A549 (cell line): ENCODE results near the gene AGR2. TPM values are rescaled to one million over a fixed set of nuclear protein-coding genes. Genes with fewer than 3 reads are reported as not detected.

Source experiments
- ATAC-seq, 2 experiments: fragments of 200-7000 bp in 1 of 2; fragments of >200 bp in 1 of 2; cut with Nextera tagmentation in 1 of 2; cut with Tn5 transposase in 1 of 2; 3 replicates each; pipeline versions ENCODE4 v1.8.0 to v1.9.1; 2018 to 2020; ENCODE audit warnings: mild to moderate bottlenecking in 1 of 2, moderate library complexity in 1 of 2
- CTCF ChIA-PET: fragments of 300-600 bp; sonication (Branson Sonifier 250); formaldehyde crosslinking; extraction: SDS; loops from one replicate; lab custom pipeline; 2021; ENCODE audit warnings: antibody characterized with exemption, inconsistent platforms; lab: Yijun Ruan, JAX
- POLR2A ChIA-PET: fragments of 350-600 bp; formaldehyde crosslinking; extraction: SDS; loops from one replicate; lab custom pipeline; 2021; ENCODE audit warnings: antibody characterized with exemption, inconsistent platforms; lab: Yijun Ruan, JAX
- DNase-seq, 2 experiments: peaks; one replicate each; pipeline versions ENCODE4 v3.0.0 to v3.0.0-alpha.2; 2011 to 2016; ENCODE audit warnings: low read depth in 1 of 2, low spot score in 1 of 2
- FAIRE-seq: peaks from 2 replicates; lab custom pipeline; 2011; peaks lifted over from hg19 to GRCh38; lab: Jason Lieb, UNC
- H3K27ac ChIP-seq, 2 experiments: fragments of >200 bp; sonication (Bioruptor Twin); formaldehyde crosslinking; 3 replicates each; pipeline ENCODE4 v1.5.1; 2016 to 2017
- H3K4me1 ChIP-seq: fragments of >200 bp; sonication (Bioruptor Twin); formaldehyde crosslinking; 3 replicates; pipeline ENCODE4 v1.6.1; 2016
- H3K4me2 ChIP-seq: fragments of >200 bp; sonication (Bioruptor Twin); formaldehyde crosslinking; 3 replicates; pipeline ENCODE4 v1.6.1; 2016
- H3K4me3 ChIP-seq: fragments of >200 bp; sonication (Bioruptor Twin); formaldehyde crosslinking; 3 replicates; pipeline ENCODE4 v1.5.1; 2016
- H3K9me3 ChIP-seq: fragments of >200 bp; sonication (Bioruptor Twin); formaldehyde crosslinking; 3 replicates; pipeline ENCODE4 v1.6.1; 2016
- ATOH8 ChIP-seq: fragments of 250-450 bp; sonication (Bioruptor Pico); IDR thresholded peaks from 2 replicates; pipeline ENCODE4 v1.5.0; 2020; ENCODE audit warnings: low read depth, mild to moderate bottlenecking, moderate library complexity
- BCL3 ChIP-seq: fragments of >200 bp; sonication (Bioruptor Twin); formaldehyde crosslinking; IDR thresholded peaks from 3 replicates; pipeline ENCODE4 v1.6.1; 2016
- BHLHE40 ChIP-seq: IDR thresholded peaks from 2 replicates; pipeline ENCODE4 v1.6.1; 2012; ENCODE audit warnings: low read depth, low read length, inconsistent platforms
- CHD4 ChIP-seq: fragments of 200-600 bp; sonication (generic); IDR thresholded peaks from 2 replicates; pipeline ENCODE4 v1.6.1; 2016; ENCODE audit warnings: antibody characterized with exemption, mild to moderate bottlenecking, borderline replicate concordance
- CTCF ChIP-seq: fragments of >200 bp; sonication (Bioruptor Twin); formaldehyde crosslinking; IDR thresholded peaks from 3 replicates; pipeline ENCODE4 v1.5.1; 2016
- EHF ChIP-seq: fragments of 250-450 bp; sonication (Bioruptor Pico); IDR thresholded peaks from 2 replicates; pipeline ENCODE4 v1.5.0; 2020; ENCODE audit warnings: mild to moderate bottlenecking
- ESRRA ChIP-seq: fragments of 150-350 bp; IDR thresholded peaks from 2 replicates; pipeline ENCODE4 v1.6.1; 2014; ENCODE audit warnings: mild to moderate bottlenecking, low read length, borderline replicate concordance
- FOSL2 ChIP-seq, 2 experiments: fragments of 450-650 bp in 1 of 2; fragments of >200 bp in 1 of 2; sonication (Bioruptor Twin) in 1 of 2; formaldehyde crosslinking; IDR thresholded peaks; 2 replicates each; pipeline versions ENCODE4 v1.5.0 to v1.6.1; 2016 to 2020; ENCODE audit warnings: mild to moderate bottlenecking in 1 of 2, moderate library complexity in 1 of 2
- GATA3 ChIP-seq: IDR thresholded peaks from 2 replicates; pipeline ENCODE4 v1.6.1; 2012; ENCODE audit warnings: borderline replicate concordance
- HDAC2 ChIP-seq: fragments of 200-600 bp; sonication (generic); IDR thresholded peaks from 2 replicates; pipeline ENCODE4 v1.6.1; 2016
- HES2 ChIP-seq: fragments of >200 bp; sonication (Bioruptor Twin); formaldehyde crosslinking; IDR thresholded peaks from 2 replicates; pipeline ENCODE4 v1.6.1; 2016
- HOXB13 ChIP-seq: fragments of 250-450 bp; sonication (Bioruptor Pico); IDR thresholded peaks from 2 replicates; pipeline ENCODE4 v1.5.0; 2020; ENCODE audit warnings: low read depth, mild to moderate bottlenecking, moderate library complexity
- JUN ChIP-seq, 2 experiments: fragments of >200 bp; sonication (Bioruptor Twin); formaldehyde crosslinking; IDR thresholded peaks; 2 replicates in 1 of 2; 3 replicates in 1 of 2; pipeline ENCODE4 v1.6.1; 2016 to 2017
- KDM1A ChIP-seq: fragments of 200-600 bp; sonication (generic); IDR thresholded peaks from 2 replicates; pipeline ENCODE4 v1.6.1; 2016; ENCODE audit warnings: low read depth, mild to moderate bottlenecking
- KDM5A ChIP-seq: fragments of 200-600 bp; sonication (generic); IDR thresholded peaks from 2 replicates; pipeline ENCODE4 v1.6.1; 2016; ENCODE audit warnings: antibody characterized with exemption, mild to moderate bottlenecking
- MAFK ChIP-seq: fragments of 450-650 bp; IDR thresholded peaks from 2 replicates; pipeline ENCODE4 v1.6.1; 2014; ENCODE audit not compliant: partially characterized antibody
- NPAS2 ChIP-seq: fragments of 250-450 bp; sonication (Bioruptor Pico); IDR thresholded peaks from 2 replicates; pipeline ENCODE4 v1.8.0; 2022; ENCODE audit warnings: mild to moderate bottlenecking, moderate library complexity, borderline replicate concordance
- NR3C1 ChIP-seq: fragments of >200 bp; sonication (Bioruptor Twin); formaldehyde crosslinking; IDR thresholded peaks from 3 replicates; pipeline ENCODE4 v1.6.1; 2017
- REST ChIP-seq: fragments of 200-600 bp; sonication (generic); IDR thresholded peaks from 2 replicates; pipeline ENCODE4 v1.6.1; 2016; ENCODE audit warnings: antibody characterized with exemption, mild to moderate bottlenecking, moderate library complexity
- TP53 ChIP-seq: fragments of 250-450 bp; sonication (Bioruptor Pico); IDR thresholded peaks from 2 replicates; pipeline ENCODE4 v1.5.0; 2021; ENCODE audit warnings: mild to moderate bottlenecking, moderate library complexity
- ZFP36 ChIP-seq: fragments of 450-650 bp; IDR thresholded peaks from 2 replicates; pipeline ENCODE4 v1.6.1; 2014; ENCODE audit warnings: borderline replicate concordance; ENCODE audit not compliant: partially characterized antibody
- ZNF302 ChIP-seq: fragments of 250-450 bp; sonication (Bioruptor Pico); IDR thresholded peaks from 2 replicates; pipeline ENCODE4 v1.9.0; 2021; ENCODE audit warnings: inconsistent platforms, mild to moderate bottlenecking, moderate library complexity
- ZSCAN20 ChIP-seq: fragments of 250-450 bp; sonication (Bioruptor Pico); IDR thresholded peaks from 2 replicates; pipeline ENCODE4 v1.8.0; 2022; ENCODE audit warnings: mild to moderate bottlenecking, moderate library complexity
- WGBS: methylation state at CpG from one replicate; pipeline ENCODE4 v1.1.6; 2017; ENCODE audit errors: missing lambda C conversion rate; 5-methylcytosine and 5-hydroxymethylcytosine counted together
- polyA plus RNA-seq, 4 experiments: library from polyadenylated mRNA; depleted of rRNA in 3 of 4; stranded (reverse); fragments of >200 nt; fragmentation: RNase III in 1 of 4; extraction: RNeasy Plus Mini Kit Qiagen cat#74134 plus additional on column Dnase treatment in 1 of 4; gene quantifications; 2 replicates in 3 of 4; 3 replicates in 1 of 4; pipeline ENCODE4 v1.2.3, GENCODE V29; 2011 to 2017

AGR2 gene
- polyA plus RNA-seq, 2 of the 4 experiments (the other 2 are of a cell fraction), result 60.7 to 479 TPM

- H3K4me2 ChIP-seq, result no peak overlapping the region
- ChIA-PET CTCF (no interaction called here), POLR2A (no interaction called here)
- no peak overlapping the region for H3K27ac ChIP-seq
- H3K9me3 ChIP-seq, result no peaks in the 10 kb centered on the region
- 86% methylated on average over 2 of the region's 2 CpGs for WGBS
- TF ChIP-seq NR3C1, result no peak
- no peak for TF ChIP-seq EHF (CRISPR knock-in tag)
- no peak for TF ChIP-seq HDAC2
- TF ChIP-seq REST, result no peak
- TF ChIP-seq KDM5A, result no peak
- TF ChIP-seq BCL3, result no peak
- no peak for TF ChIP-seq JUN (IDR thresholded peaks at IDR 0.05)
- TF ChIP-seq NPAS2 (CRISPR knock-in tag), result no peak
- no peak for TF ChIP-seq CTCF
- TF ChIP-seq ESRRA, result no peak
- TF ChIP-seq CHD4, result no peak
- TF ChIP-seq ATOH8 (CRISPR knock-in tag), result no peak
- no peak for DNase-seq
- H3K4me3 ChIP-seq, result no peak overlapping the region
- ATAC-seq, result no peak
- no peak for FAIRE-seq
- H3K4me1 ChIP-seq, result no peaks in the 10 kb centered on the region
Measured at GRCh38 chr7:16785846-16786245, 19.0 kb downstream of the AGR2 start.

GRCh38 chr7:16785321-16785720, 19.5 kb downstream of the AGR2 start:
- WGBS, result 71% methylated on average over 1 of the region's 1 CpG
- ChIA-PET POLR2A (no interaction called here), CTCF (interaction anchor here (1.3 kb wide), 1 partner anchor 133 kb away, joined by 4 read pairs; no protein-coding TSS in a partner anchor)
- no peak for ATAC-seq
- no peak for FAIRE-seq
- no peaks in the 10 kb centered on the region for H3K9me3 ChIP-seq
- no peak overlapping the region for H3K27ac ChIP-seq
- H3K4me2 ChIP-seq, result no peak overlapping the region
- DNase-seq, result no peak
- H3K4me1 ChIP-seq, result no peaks in the 10 kb centered on the region
- TF ChIP-seq ZNF302 (CRISPR knock-in tag) (no peak), ZSCAN20 (CRISPR knock-in tag) (no peak), HOXB13 (CRISPR knock-in tag) (no peak), HDAC2 (no peak), FOSL2 (IDR thresholded peaks at IDR 0.05) (no peak), FOSL2 (CRISPR knock-in tag; IDR thresholded peaks at IDR 0.05) (no peak), GATA3 (no peak), ESRRA (no peak), KDM1A (no peak), HES2 (no peak), ATOH8 (CRISPR knock-in tag) (no peak), CHD4 (no peak), BHLHE40 (no peak), EHF (CRISPR knock-in tag) (no peak), TP53 (no peak), MAFK (no peak), ZFP36 (no peak)
- H3K4me3 ChIP-seq, result no peak overlapping the region
